ENCODE measurements around the gene UBN1.

Gene UBN1

DNA sequence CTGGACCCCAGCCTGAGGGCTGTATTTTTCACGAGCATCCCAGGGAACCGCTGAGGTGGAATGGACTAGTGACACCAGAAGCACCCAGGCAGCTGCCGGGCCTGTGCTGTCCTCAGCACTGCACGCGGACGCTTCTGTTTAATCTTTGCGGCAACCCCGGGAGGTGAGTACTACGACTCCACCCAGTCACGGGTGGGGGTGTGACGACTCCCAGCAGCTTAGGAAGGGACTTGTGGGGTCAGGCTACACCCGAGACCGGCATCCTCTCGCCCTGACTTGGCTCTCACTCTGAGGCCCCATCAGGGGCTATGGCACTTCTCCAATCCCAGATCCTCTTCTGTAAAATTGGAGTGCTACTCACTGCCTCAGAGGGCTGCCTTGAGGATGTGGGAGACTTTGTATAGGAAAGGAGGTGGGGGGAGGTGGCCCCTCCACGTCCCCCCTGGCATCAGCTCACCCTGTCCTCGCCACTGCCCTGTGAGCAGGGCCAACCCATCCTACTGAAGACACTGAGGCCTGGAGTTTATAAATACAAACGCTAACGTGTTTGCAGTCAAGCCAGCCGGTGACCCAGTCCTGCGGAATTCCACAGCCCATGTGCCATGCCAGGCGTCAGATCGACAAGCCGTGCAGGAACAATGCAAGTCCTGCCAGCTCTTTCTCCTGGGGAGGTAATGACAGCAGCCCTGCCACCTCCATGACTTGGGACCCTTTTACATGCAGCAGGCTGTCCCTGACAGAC, 45.3 kb downstream of the UBN1 start:
- no peak for ATAC-seq
- TF ChIP-seq CSDC2 (CRISPR knock-in tag; IDR thresholded peaks at IDR 0.05) (no peak), GLIS3 (CRISPR knock-in tag; IDR thresholded peaks at IDR 0.05) (no peak), TCF4 (CRISPR knock-in tag; IDR thresholded peaks at IDR 0.05; ENCODE audit: borderline replicate concordance) (no peak), ZFP3 (CRISPR knock-in tag; IDR thresholded peaks at IDR 0.05) (no peak), TOX (CRISPR knock-in tag; IDR thresholded peaks at IDR 0.05; ENCODE audit: borderline replicate concordance) (no peak)
- TF ChIP-seq, protein P1, sequence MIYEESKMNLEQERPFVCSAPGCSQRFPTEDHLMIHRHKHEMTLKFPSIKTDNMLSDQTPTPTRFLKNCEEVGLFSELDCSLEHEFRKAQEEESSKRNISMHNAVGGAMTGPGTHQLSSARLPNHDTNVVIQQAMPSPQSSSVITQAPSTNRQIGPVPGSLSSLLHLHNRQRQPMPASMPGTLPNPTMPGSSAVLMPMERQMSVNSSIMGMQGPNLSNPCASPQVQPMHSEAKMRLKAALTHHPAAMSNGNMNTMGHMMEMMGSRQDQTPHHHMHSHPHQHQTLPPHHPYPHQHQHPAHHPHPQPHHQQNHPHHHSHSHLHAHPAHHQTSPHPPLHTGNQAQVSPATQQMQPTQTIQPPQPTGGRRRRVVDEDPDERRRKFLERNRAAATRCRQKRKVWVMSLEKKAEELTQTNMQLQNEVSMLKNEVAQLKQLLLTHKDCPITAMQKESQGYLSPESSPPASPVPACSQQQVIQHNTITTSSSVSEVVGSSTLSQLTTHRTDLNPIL (CRISPR knock-in tag; IDR thresholded peaks at IDR 0.05; ENCODE audit: low read depth) = no peak
- TF ChIP-seq, protein P2, sequence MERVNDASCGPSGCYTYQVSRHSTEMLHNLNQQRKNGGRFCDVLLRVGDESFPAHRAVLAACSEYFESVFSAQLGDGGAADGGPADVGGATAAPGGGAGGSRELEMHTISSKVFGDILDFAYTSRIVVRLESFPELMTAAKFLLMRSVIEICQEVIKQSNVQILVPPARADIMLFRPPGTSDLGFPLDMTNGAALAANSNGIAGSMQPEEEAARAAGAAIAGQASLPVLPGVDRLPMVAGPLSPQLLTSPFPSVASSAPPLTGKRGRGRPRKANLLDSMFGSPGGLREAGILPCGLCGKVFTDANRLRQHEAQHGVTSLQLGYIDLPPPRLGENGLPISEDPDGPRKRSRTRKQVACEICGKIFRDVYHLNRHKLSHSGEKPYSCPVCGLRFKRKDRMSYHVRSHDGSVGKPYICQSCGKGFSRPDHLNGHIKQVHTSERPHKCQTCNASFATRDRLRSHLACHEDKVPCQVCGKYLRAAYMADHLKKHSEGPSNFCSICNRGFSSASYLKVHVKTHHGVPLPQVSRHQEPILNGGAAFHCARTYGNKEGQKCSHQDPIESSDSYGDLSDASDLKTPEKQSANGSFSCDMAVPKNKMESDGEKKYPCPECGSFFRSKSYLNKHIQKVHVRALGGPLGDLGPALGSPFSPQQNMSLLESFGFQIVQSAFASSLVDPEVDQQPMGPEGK (CRISPR knock-in tag; IDR thresholded peaks at IDR 0.05; ENCODE audit: borderline replicate concordance) = no peak

DNA sequence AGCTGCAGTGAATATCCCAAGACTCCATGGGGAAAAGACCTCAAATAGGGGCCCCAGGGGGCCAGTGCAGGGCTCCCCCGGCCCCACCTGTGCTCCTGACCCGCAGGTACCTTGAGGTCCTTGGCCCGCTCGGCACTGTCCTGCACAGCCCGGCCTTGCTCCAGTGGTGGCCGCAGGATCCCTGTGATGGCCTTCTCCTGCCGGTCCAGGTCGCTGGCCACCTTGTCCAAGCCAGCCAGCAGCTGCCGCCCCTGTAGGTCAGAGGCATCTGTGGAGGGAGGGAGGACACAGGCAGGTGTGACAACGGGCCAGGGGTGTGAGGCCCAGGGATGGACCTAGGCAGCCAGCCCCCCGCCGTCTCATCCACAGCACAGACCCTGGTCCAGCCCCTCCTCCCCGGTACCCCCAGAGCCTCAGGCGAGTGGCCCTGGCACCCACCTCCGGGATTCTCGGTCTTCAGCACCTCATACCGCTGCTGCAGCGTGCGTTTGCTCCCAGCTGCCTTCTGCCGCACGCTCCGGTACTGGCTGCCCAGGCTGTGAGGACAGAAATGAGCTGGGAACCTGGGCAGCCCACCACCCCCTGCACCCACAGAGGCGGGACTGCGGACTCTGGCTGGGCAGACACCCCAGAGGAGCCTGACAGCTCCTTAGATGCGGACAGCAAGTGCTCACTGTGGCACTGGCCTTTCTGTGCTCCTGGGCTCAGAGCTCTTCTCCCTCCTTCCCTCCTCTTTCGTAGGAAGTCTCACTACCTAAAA, 46.0 kb downstream of the UBN1 start:
- no peak for ATAC-seq

DNA sequence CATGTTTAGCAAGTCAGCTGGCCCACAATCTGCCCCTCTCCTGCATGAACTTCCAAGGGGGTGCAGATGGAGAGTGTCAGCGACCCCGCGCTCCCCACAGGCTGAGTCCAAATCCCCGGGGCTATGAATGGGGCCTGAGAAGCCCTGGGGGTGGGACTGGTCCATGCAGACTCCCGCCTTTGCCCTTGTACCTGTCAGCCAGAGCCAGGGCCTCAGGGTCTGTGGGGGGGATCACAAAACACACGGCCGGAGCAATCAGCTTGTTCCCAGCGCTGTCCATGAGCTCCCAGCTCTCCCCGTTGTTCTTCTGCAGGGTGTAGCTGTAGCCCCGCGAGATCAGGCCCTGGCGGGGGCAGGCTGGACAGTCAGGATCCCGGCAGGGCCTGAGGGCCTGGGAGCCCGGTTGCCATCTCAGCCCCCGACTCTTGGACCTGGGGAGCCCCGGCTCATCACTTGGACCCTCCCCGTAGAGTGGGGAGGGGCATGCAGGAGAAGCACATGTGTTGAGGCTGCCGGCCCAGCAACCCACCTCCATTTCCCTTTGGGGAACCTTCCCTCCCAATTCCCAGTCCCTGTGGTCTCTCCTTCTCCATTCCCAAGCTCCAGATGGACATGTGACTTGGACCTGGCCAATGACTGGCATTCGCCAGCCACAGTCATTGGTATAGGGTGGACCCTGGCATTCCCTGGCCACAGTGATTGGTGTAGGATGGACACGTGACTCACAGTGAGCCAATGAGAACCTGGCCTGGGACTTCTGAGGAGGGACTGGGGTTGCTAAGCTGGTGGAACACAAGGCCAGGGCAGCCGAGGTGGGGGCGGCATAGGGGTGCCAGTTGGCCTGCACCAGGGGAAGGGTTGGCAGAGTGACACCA, 47.2 kb downstream of the UBN1 start:
- no peak for TF ChIP-seq TCF4 (CRISPR knock-in tag; IDR thresholded peaks at IDR 0.05; ENCODE audit: borderline replicate concordance)
- TF ChIP-seq ZC3H10 (CRISPR knock-in tag; IDR thresholded peaks at IDR 0.05) = no peak
- TF ChIP-seq, protein P3, sequence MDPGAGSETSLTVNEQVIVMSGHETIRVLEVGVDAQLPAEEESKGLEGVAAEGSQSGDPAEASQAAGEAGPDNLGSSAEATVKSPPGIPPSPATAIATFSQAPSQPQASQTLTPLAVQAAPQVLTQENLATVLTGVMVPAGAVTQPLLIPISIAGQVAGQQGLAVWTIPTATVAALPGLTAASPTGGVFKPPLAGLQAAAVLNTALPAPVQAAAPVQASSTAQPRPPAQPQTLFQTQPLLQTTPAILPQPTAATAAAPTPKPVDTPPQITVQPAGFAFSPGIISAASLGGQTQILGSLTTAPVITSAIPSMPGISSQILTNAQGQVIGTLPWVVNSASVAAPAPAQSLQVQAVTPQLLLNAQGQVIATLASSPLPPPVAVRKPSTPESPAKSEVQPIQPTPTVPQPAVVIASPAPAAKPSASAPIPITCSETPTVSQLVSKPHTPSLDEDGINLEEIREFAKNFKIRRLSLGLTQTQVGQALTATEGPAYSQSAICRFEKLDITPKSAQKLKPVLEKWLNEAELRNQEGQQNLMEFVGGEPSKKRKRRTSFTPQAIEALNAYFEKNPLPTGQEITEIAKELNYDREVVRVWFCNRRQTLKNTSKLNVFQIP (CRISPR knock-in tag; IDR thresholded peaks at IDR 0.05; ENCODE audit: borderline replicate concordance, low read depth) = no peak
- TF ChIP-seq BACH2 (CRISPR knock-in tag; IDR thresholded peaks at IDR 0.05; ENCODE audit: borderline replicate concordance) = no peak
- TF ChIP-seq, protein P4, sequence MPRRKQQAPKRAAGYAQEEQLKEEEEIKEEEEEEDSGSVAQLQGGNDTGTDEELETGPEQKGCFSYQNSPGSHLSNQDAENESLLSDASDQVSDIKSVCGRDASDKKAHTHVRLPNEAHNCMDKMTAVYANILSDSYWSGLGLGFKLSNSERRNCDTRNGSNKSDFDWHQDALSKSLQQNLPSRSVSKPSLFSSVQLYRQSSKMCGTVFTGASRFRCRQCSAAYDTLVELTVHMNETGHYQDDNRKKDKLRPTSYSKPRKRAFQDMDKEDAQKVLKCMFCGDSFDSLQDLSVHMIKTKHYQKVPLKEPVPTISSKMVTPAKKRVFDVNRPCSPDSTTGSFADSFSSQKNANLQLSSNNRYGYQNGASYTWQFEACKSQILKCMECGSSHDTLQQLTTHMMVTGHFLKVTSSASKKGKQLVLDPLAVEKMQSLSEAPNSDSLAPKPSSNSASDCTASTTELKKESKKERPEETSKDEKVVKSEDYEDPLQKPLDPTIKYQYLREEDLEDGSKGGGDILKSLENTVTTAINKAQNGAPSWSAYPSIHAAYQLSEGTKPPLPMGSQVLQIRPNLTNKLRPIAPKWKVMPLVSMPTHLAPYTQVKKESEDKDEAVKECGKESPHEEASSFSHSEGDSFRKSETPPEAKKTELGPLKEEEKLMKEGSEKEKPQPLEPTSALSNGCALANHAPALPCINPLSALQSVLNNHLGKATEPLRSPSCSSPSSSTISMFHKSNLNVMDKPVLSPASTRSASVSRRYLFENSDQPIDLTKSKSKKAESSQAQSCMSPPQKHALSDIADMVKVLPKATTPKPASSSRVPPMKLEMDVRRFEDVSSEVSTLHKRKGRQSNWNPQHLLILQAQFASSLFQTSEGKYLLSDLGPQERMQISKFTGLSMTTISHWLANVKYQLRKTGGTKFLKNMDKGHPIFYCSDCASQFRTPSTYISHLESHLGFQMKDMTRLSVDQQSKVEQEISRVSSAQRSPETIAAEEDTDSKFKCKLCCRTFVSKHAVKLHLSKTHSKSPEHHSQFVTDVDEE (CRISPR knock-in tag; IDR thresholded peaks at IDR 0.05) = no peak
- TF ChIP-seq, protein P2 (CRISPR knock-in tag; IDR thresholded peaks at IDR 0.05; ENCODE audit: borderline replicate concordance) = no peak
- no peak for TF ChIP-seq GLIS3 (CRISPR knock-in tag; IDR thresholded peaks at IDR 0.05)
- TF ChIP-seq SNAI2 (CRISPR knock-in tag; IDR thresholded peaks at IDR 0.05) = no peak
- TF ChIP-seq ISL1 (CRISPR knock-in tag; IDR thresholded peaks at IDR 0.05) = no peak
- no peak for TF ChIP-seq RARB (CRISPR knock-in tag; IDR thresholded peaks at IDR 0.05)
- TF ChIP-seq TOX (CRISPR knock-in tag; IDR thresholded peaks at IDR 0.05; ENCODE audit: borderline replicate concordance) = no peak
- TF ChIP-seq ZFP30 (CRISPR knock-in tag; IDR thresholded peaks at IDR 0.05) = no peak
- no peak for TF ChIP-seq ZFP3 (CRISPR knock-in tag; IDR thresholded peaks at IDR 0.05)
- no peak for TF ChIP-seq ESRRG (CRISPR knock-in tag; IDR thresholded peaks at IDR 0.05)
- TF ChIP-seq PPARA (CRISPR knock-in tag; IDR thresholded peaks at IDR 0.05; ENCODE audit: borderline replicate concordance) = no peak
- peak; percentile 41 for ATAC-seq

More for the DNA sequence above, 46.0 kb downstream of the UBN1 start:
- no peak for TF ChIP-seq RARB (CRISPR knock-in tag; IDR thresholded peaks at IDR 0.05)
- TF ChIP-seq ZNF70 (CRISPR knock-in tag; IDR thresholded peaks at IDR 0.05) = no peak
- no peak for TF ChIP-seq SNAI2 (CRISPR knock-in tag; IDR thresholded peaks at IDR 0.05)
- no peak for TF ChIP-seq CSDC2 (CRISPR knock-in tag; IDR thresholded peaks at IDR 0.05)
- TF ChIP-seq, protein P1 (CRISPR knock-in tag; IDR thresholded peaks at IDR 0.05; ENCODE audit: low read depth) = no peak
- TF ChIP-seq TOX (CRISPR knock-in tag; IDR thresholded peaks at IDR 0.05; ENCODE audit: borderline replicate concordance) = no peak
- TF ChIP-seq ZNF8 (CRISPR knock-in tag; IDR thresholded peaks at IDR 0.05) = no peak
